H1 (cell line): Measurements from ENCODE around the gene TNFRSF8. TPM values are rescaled to one million over a fixed set of nuclear protein-coding genes. Genes with fewer than 3 reads are reported as not detected.

Source experiments
- ATF3 ChIP-seq: IDR thresholded peaks from 2 replicates; pipeline ENCODE4 v1.6.1; 2011; ENCODE audit warnings: low read depth, mild to moderate bottlenecking, low read length; ENCODE audit not compliant: insufficient read depth
- HDAC6 ChIP-seq: IDR thresholded peaks from one replicate; pipeline ENCODE4 v1.7.1; 2012; ENCODE audit warnings: low read depth, mild to moderate bottlenecking, inconsistent platforms, low read length, moderate library complexity
- JUND ChIP-seq: IDR thresholded peaks from 2 replicates; pipeline ENCODE4 v1.6.1; 2011; ENCODE audit warnings: mild to moderate bottlenecking, improper control_type of control experiment, low read length
- polyA plus RNA-seq, 7 experiments: library from polyadenylated mRNA; depleted of rRNA in 3 of 7; stranded (reverse) in 5 of 7; unstranded in 2 of 7; fragments of >200 nt in 5 of 7; fragments of 200-250 nt in 2 of 7; gene quantifications; 1 replicate in 5 of 7; 2 replicates in 1 of 7; 4 replicates in 1 of 7; pipeline versions ENCODE4 v1.2.1 to v1.2.3, GENCODE V29; 2011 to 2013; ENCODE audit warnings: missing spikeins in 2 of 7, mixed read lengths in 2 of 7
- total RNA-seq: library from RNA; stranded (reverse); fragmentation: NEBNext Ultra II Directional; extraction: Animal tissue kit (Norgen Biotek cat#: 25700); gene quantifications from 2 replicates; pipeline ENCODE4 v1.2.1, GENCODE V29; 2021

TNFRSF8 gene
- total and polyA plus RNA-seq, 2 of the 8 experiments (the other 6 are each of a cell fraction or from before 2014, with no cell fraction given) = 23.2 to 32.7 TPM

- TF ChIP-seq JUND = no peak
- TF ChIP-seq ATF3 = no peak
- no peak for TF ChIP-seq HDAC6
Measured at GRCh38 chr1:12171206-12172041, 108.3 kb downstream of the TNFRSF8 start (continued).
